SK-N-MC (cell line): Measurements from ENCODE around the gene PODNL1.

Source experiments
- EZH2 ChIP-seq: fragments of 200-600 bp; sonication (generic); IDR thresholded peaks from one replicate; pipeline ENCODE4 v1.6.1; 2017; ENCODE audit warnings: antibody characterized with exemption
- FOXP2 ChIP-seq: optimal IDR thresholded peaks from 2 replicates; pipeline ENCODE3; 2011; ENCODE audit warnings: mild to moderate bottlenecking, moderate library complexity; ENCODE audit not compliant: insufficient read depth; ENCODE audit errors: extremely low read length, control extremely low read depth
- POLR2AphosphoS5 ChIP-seq: IDR thresholded peaks from 2 replicates; pipeline ENCODE4 v1.6.1; 2012; ENCODE audit warnings: mild to moderate bottlenecking, low read depth, low read length, borderline replicate concordance

- TF ChIP-seq EZH2 (no peak), POLR2AphosphoS5 (no peak), FOXP2 (no peak)
These were observed 38.2 kb upstream of the PODNL1 start for GRCh38 chr19:13976446-13976845.
